Measurements from ENCODE around the gene ZMYM2.

DNA sequence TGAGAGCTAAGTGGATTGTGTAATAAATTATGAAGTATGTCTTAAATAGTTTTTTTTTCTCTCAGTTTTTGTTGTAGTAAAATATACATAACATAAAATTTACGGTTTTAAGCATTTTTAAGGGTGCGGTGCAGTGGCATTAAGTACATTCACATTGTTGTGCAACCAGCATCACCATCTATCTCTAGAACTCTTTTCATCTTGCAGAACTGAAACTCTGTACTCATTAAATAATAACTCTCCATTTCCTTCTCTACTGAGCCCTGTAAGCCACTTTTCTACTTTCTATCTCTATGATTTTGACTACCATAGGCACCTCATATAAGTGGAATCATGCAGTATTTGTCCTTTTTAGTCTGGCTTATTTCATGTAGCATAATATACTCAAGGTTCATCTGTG, 115.2 kb downstream of the ZMYM2 start:
- TF ChIP-seq, protein P1, sequence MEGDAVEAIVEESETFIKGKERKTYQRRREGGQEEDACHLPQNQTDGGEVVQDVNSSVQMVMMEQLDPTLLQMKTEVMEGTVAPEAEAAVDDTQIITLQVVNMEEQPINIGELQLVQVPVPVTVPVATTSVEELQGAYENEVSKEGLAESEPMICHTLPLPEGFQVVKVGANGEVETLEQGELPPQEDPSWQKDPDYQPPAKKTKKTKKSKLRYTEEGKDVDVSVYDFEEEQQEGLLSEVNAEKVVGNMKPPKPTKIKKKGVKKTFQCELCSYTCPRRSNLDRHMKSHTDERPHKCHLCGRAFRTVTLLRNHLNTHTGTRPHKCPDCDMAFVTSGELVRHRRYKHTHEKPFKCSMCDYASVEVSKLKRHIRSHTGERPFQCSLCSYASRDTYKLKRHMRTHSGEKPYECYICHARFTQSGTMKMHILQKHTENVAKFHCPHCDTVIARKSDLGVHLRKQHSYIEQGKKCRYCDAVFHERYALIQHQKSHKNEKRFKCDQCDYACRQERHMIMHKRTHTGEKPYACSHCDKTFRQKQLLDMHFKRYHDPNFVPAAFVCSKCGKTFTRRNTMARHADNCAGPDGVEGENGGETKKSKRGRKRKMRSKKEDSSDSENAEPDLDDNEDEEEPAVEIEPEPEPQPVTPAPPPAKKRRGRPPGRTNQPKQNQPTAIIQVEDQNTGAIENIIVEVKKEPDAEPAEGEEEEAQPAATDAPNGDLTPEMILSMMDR (conservative IDR thresholded peaks at IDR 0.05) = no peak
- TF ChIP-seq ZFX (IDR thresholded peaks at IDR 0.05) = no peak
